PFSK-1 (cell line): Measurements from ENCODE around the gene CD9.

ENCODE experiments used
- FOXP2 ChIP-seq: optimal IDR thresholded peaks from 2 replicates; pipeline ENCODE3; 2011; ENCODE audit warnings: borderline replicate concordance, control low read depth, inconsistent platforms; ENCODE audit not compliant: insufficient read depth; ENCODE audit errors: extremely low read length, extremely low read depth
- POLR2AphosphoS5 ChIP-seq: IDR thresholded peaks from 2 replicates; pipeline ENCODE4 v1.6.1; 2012; ENCODE audit warnings: low read depth, mild to moderate bottlenecking, control low read depth, low read length, moderate library complexity
- SIN3A ChIP-seq: IDR thresholded peaks from 2 replicates; pipeline ENCODE4 v1.6.1; 2012; ENCODE audit warnings: mild to moderate bottlenecking, low read length, moderate library complexity, borderline replicate concordance; ENCODE audit not compliant: insufficient read depth
- TAF1 ChIP-seq: IDR thresholded peaks from 2 replicates; pipeline ENCODE4 v1.6.1; 2012; ENCODE audit warnings: low read length, control low read depth, borderline replicate concordance; ENCODE audit not compliant: insufficient read depth
- TF ChIP-seq, protein P1 (sequence below), 2 experiments: IDR thresholded peaks; 2 replicates each; pipeline versions ENCODE4 v1.6.1 to v1.8.0; 2011 to 2012; ENCODE audit warnings: low read depth in 2 of 2, low read length in 2 of 2, control low read depth in 1 of 2, inconsistent platforms in 1 of 2, mild to moderate bottlenecking in 1 of 2, moderate library complexity in 1 of 2; ENCODE audit not compliant: insufficient read depth in 1 of 2

The CD9 gene

GRCh38 chr12:6215932-6216494 lies 15.8 kb downstream of the CD9 start:
- TF ChIP-seq SIN3A = no peak
- no peak for TF ChIP-seq FOXP2
- no peak for TF ChIP-seq TAF1
- TF ChIP-seq, protein P1, sequence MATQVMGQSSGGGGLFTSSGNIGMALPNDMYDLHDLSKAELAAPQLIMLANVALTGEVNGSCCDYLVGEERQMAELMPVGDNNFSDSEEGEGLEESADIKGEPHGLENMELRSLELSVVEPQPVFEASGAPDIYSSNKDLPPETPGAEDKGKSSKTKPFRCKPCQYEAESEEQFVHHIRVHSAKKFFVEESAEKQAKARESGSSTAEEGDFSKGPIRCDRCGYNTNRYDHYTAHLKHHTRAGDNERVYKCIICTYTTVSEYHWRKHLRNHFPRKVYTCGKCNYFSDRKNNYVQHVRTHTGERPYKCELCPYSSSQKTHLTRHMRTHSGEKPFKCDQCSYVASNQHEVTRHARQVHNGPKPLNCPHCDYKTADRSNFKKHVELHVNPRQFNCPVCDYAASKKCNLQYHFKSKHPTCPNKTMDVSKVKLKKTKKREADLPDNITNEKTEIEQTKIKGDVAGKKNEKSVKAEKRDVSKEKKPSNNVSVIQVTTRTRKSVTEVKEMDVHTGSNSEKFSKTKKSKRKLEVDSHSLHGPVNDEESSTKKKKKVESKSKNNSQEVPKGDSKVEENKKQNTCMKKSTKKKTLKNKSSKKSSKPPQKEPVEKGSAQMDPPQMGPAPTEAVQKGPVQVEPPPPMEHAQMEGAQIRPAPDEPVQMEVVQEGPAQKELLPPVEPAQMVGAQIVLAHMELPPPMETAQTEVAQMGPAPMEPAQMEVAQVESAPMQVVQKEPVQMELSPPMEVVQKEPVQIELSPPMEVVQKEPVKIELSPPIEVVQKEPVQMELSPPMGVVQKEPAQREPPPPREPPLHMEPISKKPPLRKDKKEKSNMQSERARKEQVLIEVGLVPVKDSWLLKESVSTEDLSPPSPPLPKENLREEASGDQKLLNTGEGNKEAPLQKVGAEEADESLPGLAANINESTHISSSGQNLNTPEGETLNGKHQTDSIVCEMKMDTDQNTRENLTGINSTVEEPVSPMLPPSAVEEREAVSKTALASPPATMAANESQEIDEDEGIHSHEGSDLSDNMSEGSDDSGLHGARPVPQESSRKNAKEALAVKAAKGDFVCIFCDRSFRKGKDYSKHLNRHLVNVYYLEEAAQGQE (IDR thresholded peaks at IDR 0.05; ENCODE audit: insufficient read depth in 1 of 2, low read depth in 2 of 2, low read length in 2 of 2) = no peak
- no peak for TF ChIP-seq POLR2AphosphoS5

DNA sequence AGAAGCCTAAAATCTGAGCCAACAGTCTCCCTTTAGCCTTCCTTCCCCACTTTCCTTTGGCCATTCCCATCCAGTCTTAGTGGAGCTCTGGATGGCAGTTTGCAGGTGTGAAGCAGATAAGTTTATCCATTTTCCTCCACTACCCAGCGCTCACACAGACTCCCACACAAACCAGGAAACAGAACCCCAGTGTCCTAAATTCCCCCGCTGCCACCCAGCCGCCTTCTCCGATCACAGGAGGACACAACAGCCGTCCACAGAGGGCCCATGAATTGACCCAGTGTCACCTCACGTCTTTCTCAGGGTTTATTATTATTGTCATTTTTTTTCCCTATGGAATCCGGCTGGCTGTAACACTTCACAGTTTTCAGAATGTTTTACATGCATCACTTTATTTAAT lies 16.4 kb downstream of the CD9 start:
- no peak for TF ChIP-seq TAF1
- TF ChIP-seq SIN3A = no peak
- TF ChIP-seq POLR2AphosphoS5 = no peak
- no peak for TF ChIP-seq FOXP2

DNA sequence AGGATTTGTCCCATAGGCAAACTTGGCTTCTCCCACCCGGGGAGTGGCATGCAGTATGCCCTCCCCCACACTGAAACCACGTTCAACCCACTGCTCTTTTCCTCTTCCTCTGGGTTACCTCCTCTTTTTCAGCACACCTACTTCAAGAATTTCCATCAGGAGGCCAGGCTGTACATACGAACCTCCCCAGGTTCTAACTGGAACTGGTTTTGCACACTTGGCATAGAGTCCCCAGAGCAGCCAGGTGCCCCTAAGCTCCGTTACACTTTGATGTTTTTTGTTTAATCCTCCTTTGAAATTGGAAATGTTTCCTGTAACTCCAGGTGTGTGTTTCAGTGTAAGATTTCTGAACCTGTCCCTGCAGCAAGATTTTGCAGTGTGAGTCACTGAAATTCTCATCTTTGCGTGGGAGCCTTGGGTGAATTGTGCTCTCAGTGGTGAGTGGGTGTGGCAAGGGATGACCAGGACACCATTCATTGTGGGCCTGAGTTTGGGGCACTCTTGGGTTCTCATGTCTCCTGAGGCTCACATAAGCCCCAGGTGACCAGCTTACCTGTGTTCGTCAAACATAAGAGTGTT lies 18.2 kb downstream of the CD9 start:
- TF ChIP-seq SIN3A (no peak), POLR2AphosphoS5 (no peak), FOXP2 (no peak)
- TF ChIP-seq, protein P1 (IDR thresholded peaks at IDR 0.05; ENCODE audit: insufficient read depth in 1 of 2, low read depth in 2 of 2, low read length in 2 of 2) = no peak

GRCh38 chr12:6219980-6220379 lies 19.8 kb downstream of the CD9 start:
- no peak for TF ChIP-seq FOXP2
- TF ChIP-seq, protein P1 (IDR thresholded peaks at IDR 0.05; ENCODE audit: insufficient read depth in 1 of 2, low read depth in 2 of 2, low read length in 2 of 2) = no peak
- no peak for TF ChIP-seq POLR2AphosphoS5
- TF ChIP-seq SIN3A = no peak
- no peak for TF ChIP-seq TAF1

DNA sequence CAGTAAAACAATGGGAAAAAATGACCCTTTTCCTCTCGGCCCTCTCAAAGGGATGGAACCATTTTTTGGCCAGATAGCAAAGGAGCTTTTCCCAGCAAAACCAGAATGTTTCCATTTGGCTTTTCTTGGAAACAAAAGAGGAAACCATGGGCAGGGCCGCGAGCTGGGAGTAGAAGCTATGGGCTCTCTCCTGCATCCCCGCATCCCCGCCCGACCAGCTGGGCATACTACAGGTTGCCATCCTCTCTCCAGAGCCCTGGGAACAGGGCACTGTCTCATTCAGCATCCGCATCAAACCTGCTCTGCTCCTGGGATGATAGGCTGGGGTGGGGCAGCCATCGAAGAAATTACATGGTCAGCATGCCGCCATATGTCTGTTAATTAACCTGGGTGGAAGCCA lies 20.9 kb downstream of the CD9 start:
- TF ChIP-seq FOXP2 (no peak), POLR2AphosphoS5 (no peak), TAF1 (no peak), SIN3A (no peak)
- TF ChIP-seq, protein P1 (IDR thresholded peaks at IDR 0.05; ENCODE audit: insufficient read depth in 1 of 2, low read depth in 2 of 2, low read length in 2 of 2) = no peak
